GM19324 (cell line): Measurements from ENCODE around the gene SPATA2L.
A peak's percentile ranks its signal among the peaks of the same experiment; 100 is the strongest.

Experiments used
- ATAC-seq: cut with Tn5 transposase; IDR thresholded peaks from one replicate; pipeline ENCODE4 v1.9.1; 2021; ENCODE audit warnings: mild to moderate bottlenecking, moderate library complexity; ENCODE audit not compliant: unreplicated experiment, low FRiP score

Gene SPATA2L

GRCh38 chr16:89729293-89729692 is 27.8 kb upstream of the SPATA2L start:
- ATAC-seq, result no peak

- ATAC-seq, result no peak
These were observed 26.1 kb upstream of the SPATA2L start for GRCh38 chr16:89727406-89728120.

- ATAC-seq, result no peak
These were observed 22.1 kb upstream of the SPATA2L start for GRCh38 chr16:89723279-89724250.

- no peak for ATAC-seq
These were observed 21.1 kb upstream of the SPATA2L start for GRCh38 chr16:89722392-89723278.

DNA sequence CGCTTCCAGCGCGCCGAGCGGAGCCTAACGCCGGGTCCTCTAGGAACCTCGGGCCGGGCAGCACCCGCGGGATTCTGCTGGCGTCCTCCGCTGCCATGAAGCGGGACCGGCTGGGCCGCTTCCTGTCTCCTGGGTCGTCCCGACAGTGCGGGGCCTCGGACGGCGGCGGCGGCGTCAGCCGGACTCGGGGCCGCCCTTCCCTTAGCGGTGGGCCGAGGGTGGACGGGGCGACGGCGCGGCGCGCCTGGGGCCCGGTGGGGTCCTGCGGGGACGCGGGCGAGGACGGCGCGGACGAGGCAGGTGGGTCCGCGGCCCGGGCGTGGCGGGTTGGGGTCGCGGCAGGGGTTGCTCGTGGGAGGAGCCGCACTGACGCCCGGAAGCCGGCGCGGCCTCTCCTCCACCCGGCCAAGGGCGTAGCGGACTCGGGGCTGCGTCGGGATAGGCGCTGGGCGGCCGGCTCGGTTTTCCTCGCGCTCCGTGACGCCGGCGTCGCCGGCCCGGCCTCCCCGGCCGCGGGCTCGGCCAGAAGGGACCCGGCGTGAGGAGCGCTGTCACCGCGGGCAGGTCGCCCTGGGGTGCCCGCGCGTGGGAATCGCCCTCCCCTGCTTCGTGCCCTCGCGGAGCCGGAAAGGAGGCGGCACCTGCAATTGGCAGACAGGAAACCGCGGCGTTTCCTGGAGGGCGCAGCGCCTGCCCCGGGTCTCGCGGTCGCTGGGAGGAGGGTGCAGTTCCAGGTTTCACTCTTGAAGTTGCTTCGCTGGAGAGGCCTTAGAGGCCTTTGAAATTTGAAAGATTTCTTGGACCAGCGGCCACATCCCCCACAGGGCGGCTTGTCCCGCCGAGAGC is 20.3 kb upstream of the SPATA2L start:
- peak; percentile 35 for ATAC-seq

GRCh38 chr16:89720813-89721545 is 19.5 kb upstream of the SPATA2L start, which contains the start of the genes VPS9D1 and ZNF276:
Gene VPS9D1 (minus strand): TSS chr16:89720898. CDS start chr16:89720861, 37 bp downstream.
Gene ZNF276 (plus strand): TSS chr16:89721537. CDS start chr16:89721641, 104 bp downstream.
- ATAC-seq, result peak; percentile 54

GRCh38 chr16:89720551-89720812 is 19.0 kb upstream of the SPATA2L start:
- peak; percentile 15 for ATAC-seq

DNA sequence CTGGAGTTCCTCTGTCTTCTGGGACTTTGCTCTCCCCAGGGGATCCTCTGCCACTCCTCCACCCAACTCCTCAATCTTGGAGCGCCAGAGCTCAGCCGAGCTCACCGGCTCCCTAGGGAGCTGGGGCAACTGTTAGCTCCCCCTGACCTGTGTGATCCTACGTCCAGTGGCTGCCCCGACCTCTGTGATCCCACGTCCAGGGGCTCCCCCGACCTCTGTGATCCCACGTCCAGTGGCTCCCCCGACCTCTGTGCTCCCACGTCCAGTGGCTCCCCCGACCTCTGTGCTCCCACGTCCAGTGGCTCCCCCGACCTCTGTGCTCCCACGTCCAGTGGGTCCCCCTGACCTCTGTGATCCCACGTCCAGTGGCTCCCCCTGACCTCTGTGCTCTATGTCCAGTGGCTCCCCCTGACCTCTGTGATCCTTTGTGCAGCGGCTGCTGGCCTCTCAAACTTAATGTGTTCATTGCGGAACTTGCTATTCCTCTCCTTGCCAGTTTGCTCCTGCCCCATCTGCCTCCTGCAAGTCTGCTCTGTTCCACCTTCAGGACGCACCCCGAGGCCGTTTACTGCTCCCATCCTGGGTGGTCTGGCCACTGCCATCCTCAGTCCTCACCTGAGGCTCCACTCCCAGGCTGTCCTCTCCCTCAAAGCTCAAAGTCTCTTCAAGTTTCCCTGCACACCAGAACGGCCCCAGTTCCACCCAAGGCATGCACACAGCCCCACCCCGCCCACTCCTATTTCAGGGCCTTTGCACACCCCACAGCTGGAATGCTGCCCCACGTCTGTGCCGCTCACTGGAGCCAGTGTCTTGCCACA is 16.4 kb upstream of the SPATA2L start:
- no peak for ATAC-seq

GRCh38 chr16:89716916-89717687 is 15.6 kb upstream of the SPATA2L start:
- no peak for ATAC-seq

- no peak for ATAC-seq
These were observed 15.0 kb upstream of the SPATA2L start for GRCh38 chr16:89716493-89716892.

GRCh38 chr16:89712274-89712781 is 10.8 kb upstream of the SPATA2L start:
- ATAC-seq, result no peak

- no peak for ATAC-seq
These were observed 10.2 kb upstream of the SPATA2L start for GRCh38 chr16:89711601-89712273.

DNA sequence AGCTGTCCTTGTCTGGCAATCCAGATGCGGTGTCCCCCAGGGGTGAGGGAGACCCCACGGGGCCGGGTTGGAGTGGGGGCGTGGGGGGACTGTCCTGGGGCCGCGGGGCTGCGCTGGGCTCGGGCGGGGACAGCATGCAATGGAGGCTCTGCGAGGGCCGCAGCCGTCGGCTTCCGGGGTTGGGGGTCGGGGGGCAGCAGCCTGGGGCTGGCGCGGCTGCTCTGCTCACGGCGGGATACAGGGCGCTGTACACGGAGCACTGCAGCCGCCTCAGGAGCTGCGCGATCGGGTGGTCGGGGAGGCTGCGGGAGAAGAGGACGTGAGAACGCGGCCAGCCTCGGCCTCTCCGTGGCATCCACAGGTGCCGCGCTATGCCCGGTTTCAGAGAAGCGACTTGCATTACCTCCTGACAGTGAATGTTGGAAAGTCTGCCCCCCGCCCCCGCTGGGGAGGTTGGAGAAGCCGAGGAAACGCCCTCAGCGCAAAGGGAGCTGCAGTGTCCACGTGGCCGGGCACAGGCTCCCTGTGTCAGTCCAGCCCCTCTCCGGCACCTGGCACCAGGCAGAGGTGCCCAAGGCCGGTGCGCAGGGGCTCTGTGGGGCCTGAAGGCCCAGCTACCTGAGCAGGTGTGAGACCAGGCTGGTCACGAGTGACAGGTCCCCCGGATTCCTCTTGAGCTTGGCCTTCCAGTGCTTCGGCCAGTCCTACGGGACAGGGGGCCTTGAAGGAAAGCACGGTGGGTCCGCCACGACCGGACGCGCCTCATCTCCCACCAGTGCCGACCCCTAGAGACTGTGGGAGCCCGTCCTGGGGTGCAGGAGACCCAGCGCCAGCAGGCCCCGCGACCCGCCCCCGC is 9.4 kb upstream of the SPATA2L start:
- ATAC-seq, result no peak

DNA sequence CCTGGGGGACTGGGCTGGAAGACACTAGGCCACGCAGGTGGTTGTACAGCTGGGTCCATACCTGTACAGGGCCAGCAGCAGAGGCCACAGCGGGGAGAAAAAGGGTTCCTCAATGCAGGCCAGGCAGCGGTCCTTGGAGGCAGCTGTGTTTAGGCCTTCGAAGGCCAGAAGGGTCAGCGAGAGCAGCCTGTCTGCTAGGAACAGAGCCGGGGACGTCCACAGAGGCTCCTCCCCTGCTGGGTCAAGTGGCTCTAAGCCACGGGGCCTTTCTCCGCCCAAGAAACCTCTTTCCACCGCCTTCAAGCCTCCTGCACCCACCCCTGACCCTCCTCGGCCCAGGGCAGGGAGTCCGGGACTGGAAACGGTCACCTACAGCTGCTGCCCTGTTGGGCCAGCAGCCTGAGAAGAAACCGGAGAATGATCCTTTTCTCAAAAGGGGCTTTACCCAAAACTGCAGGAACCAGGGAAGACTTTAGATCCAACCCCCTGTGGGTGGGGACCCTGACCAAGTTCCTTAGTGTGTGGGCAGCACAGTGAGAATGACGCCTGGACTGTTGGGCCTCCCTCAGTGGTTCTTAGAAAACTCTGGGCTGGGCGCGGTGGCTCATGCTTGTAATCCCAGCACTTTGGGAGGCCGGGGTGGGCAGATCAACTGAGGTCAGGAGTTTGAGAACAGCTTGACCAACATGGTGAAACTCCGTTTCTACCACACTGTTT is 8.4 kb upstream of the SPATA2L start:
- no peak for ATAC-seq

GRCh38 chr16:89709166-89709565 is 7.7 kb upstream of the SPATA2L start:
- no peak for ATAC-seq
